Measurements from ENCODE around the gene CNN1. TPM values are rescaled to one million over a fixed set of nuclear protein-coding genes. Genes with fewer than 3 reads are reported as not detected.

CNN1 gene
- total RNA-seq, 1 experiment from 2014 or later = 15.7 TPM

GRCh38 chr19:11499890-11500420, 38.7 kb upstream of the CNN1 start:
- Histone ChIP-seq H3K9ac (ENCODE audit: extremely low read depth, insufficient read length, low read length) (no peak overlapping the region), H3K23me2 (ENCODE audit: insufficient read length, low read depth, low read length, poor library complexity, severe bottlenecking) (peaks cover 3% of the 10 kb centered on the region), H3K14ac (ENCODE audit: insufficient read depth, low read length) (no peak overlapping the region), H3T11ph (ENCODE audit: low read length) (no peak overlapping the region), H3K18ac (ENCODE audit: insufficient read length, low read depth, low read length) (no peak overlapping the region), H2AFZ (ENCODE audit: low read length) (no peak overlapping the region), H2AK5ac (ENCODE audit: insufficient read length, low read length) (no peak overlapping the region), H3K23ac (ENCODE audit: insufficient read length, low read depth, low read length) (no peak overlapping the region), H3K4ac (ENCODE audit: low read depth, low read length) (no peak overlapping the region), H2BK12ac (ENCODE audit: insufficient read length, low read depth, low read length) (no peak overlapping the region), H3K56ac (ENCODE audit: insufficient read length, low read depth, low read length) (no peak overlapping the region), H3K27ac (ENCODE audit: insufficient read length, low read depth, low read length) (no peak overlapping the region), H2BK120ac (ENCODE audit: low read depth, low read length, poor library complexity, severe bottlenecking) (no peak overlapping the region), H2BK5ac (ENCODE audit: insufficient read length, low read length) (no peak overlapping the region), H2BK20ac (ENCODE audit: low read depth, low read length, poor library complexity, severe bottlenecking) (no peak overlapping the region), H3K79me1 (ENCODE audit: insufficient read depth, low read depth, low read length, poor library complexity, severe bottlenecking) (no peaks in the 10 kb centered on the region), H3K4me2 (ENCODE audit: insufficient read depth, insufficient read length, low read length) (no peak overlapping the region), H3K9me3 (ENCODE audit: control insufficient read depth, low read depth, low read length) (no peaks in the 10 kb centered on the region), H4K91ac (ENCODE audit: insufficient read length, low read depth, low read length) (no peak overlapping the region), H4K5ac (ENCODE audit: insufficient read length, low read depth, low read length) (no peak overlapping the region), H3K4me1 (ENCODE audit: insufficient read depth, low read length) (no peaks in the 10 kb centered on the region), H3K27me3 (ENCODE audit: insufficient read depth, low read length) (no peaks in the 10 kb centered on the region), H4K20me1 (ENCODE audit: control insufficient read depth, insufficient read depth, insufficient read length) (no peaks in the 10 kb centered on the region), H2BK15ac (ENCODE audit: low read depth, low read length) (no peak overlapping the region), H3K79me2 (ENCODE audit: insufficient read depth, low read length) (no peaks in the 10 kb centered on the region), H4K8ac (replicated peaks; ENCODE audit: insufficient read length, low read depth, low read length) (no peak overlapping the region)
- peaks cover 7% of the 10 kb centered on the region in 2 experiments for H3K4me1 Mint-ChIP-seq
- peak overlapping the region in 1 of 3 experiments; percentile 7; a peak in 2 of 7 replicates for H3K27ac Mint-ChIP-seq
- TF ChIP-seq CTCF (conservative IDR thresholded peaks at IDR 0.05) = no peak
- DNase-seq = no peak
- peaks cover 0 to 8% (median 4%) of the 10 kb centered on the region in 3 experiments; a peak in 3 of 7 replicates for H3K36me3 Mint-ChIP-seq (ENCODE audit: insufficient read depth in 1 of 3, low read depth in 3 of 3)
- WGBS (ENCODE audit: extremely low coverage, insufficient read length, low lambda C conversion rate) = no CpG with 5 or more reads among the region's 7 CpGs
- no peaks in the 10 kb centered on the region for H3K9me3 Mint-ChIP-seq
- no peak overlapping the region for H3K4me3 Mint-ChIP-seq
- H3K27me3 Mint-ChIP-seq (ENCODE audit: low read depth) = no peaks in the 10 kb centered on the region
